ENCODE data around the gene CCR9. TPM values are rescaled to one million over a fixed set of nuclear protein-coding genes. Genes with fewer than 3 reads are reported as not detected.

Gene CCR9
- total RNA-seq, 1 donor from 2014 or later: not detected

- Mint-ChIP-seq H3K9me3 (no peaks in the 10 kb centered on the region), H3K4me1 (no peaks in the 10 kb centered on the region), H3K4me3 (no peak overlapping the region), H3K27me3 (ENCODE audit: insufficient read depth, low read depth) (no peaks in the 10 kb centered on the region), H3K27ac (no peak overlapping the region), H3K36me3 (no peaks in the 10 kb centered on the region)
- H4K20me1 ChIP-seq (ENCODE audit: low read depth): no peaks in the 10 kb centered on the region
- TF ChIP-seq EZH2 (IDR thresholded peaks at IDR 0.05) (no peak), EZH2phosphoT487 (IDR thresholded peaks at IDR 0.05) (no peak), CTCF (IDR thresholded peaks at IDR 0.05) (no peak)
- H3K79me2 ChIP-seq (ENCODE audit: low read depth): no peaks in the 10 kb centered on the region
- H3K4me3 ChIP-seq: no peak overlapping the region
- no peaks in the 10 kb centered on the region for H3F3A ChIP-seq (ENCODE audit: low read depth)
- no peaks in the 10 kb centered on the region for H3K27me3 ChIP-seq
- H3K27ac ChIP-seq: no peak overlapping the region
- H3K36me3 ChIP-seq: no peaks in the 10 kb centered on the region
- H3K9ac ChIP-seq: no peak overlapping the region
- no peak overlapping the region for H3K4me2 ChIP-seq
- H3K4me1 ChIP-seq: no peaks in the 10 kb centered on the region
- DNase-seq (ENCODE audit: low spot score): no peak
- H2AFZ ChIP-seq (replicated peaks): peak overlapping the region; percentile 40
- no peaks in the 10 kb centered on the region for H3K9me3 ChIP-seq (ENCODE audit: low read depth)
These were observed 14.6 kb upstream of the CCR9 start for GRCh38 chr3:45871780-45872179.

GRCh38 chr3:45872569-45872968 lies 13.8 kb upstream of the CCR9 start:
- H3K27me3 Mint-ChIP-seq (ENCODE audit: insufficient read depth, low read depth): no peaks in the 10 kb centered on the region
- Histone ChIP-seq H2AFZ (replicated peaks) (no peak overlapping the region), H3K27ac (no peak overlapping the region), H3K36me3 (no peaks in the 10 kb centered on the region), H3K27me3 (no peaks in the 10 kb centered on the region), H4K20me1 (ENCODE audit: low read depth) (no peaks in the 10 kb centered on the region), H3K4me1 (no peaks in the 10 kb centered on the region), H3K4me2 (no peak overlapping the region), H3K9ac (no peak overlapping the region), H3K4me3 (no peak overlapping the region), H3K79me2 (ENCODE audit: low read depth) (no peaks in the 10 kb centered on the region), H3F3A (ENCODE audit: low read depth) (no peaks in the 10 kb centered on the region), H3K9me3 (ENCODE audit: low read depth) (no peaks in the 10 kb centered on the region)
- H3K9me3 Mint-ChIP-seq: no peaks in the 10 kb centered on the region
- TF ChIP-seq EZH2 (IDR thresholded peaks at IDR 0.05): no peak
- H3K36me3 Mint-ChIP-seq: no peaks in the 10 kb centered on the region
- no peak for DNase-seq (ENCODE audit: low spot score)
- no peak overlapping the region for H3K4me3 Mint-ChIP-seq
- H3K27ac Mint-ChIP-seq: no peak overlapping the region
- H3K4me1 Mint-ChIP-seq: no peaks in the 10 kb centered on the region

GRCh38 chr3:45873036-45873435 lies 13.3 kb upstream of the CCR9 start:
- Histone ChIP-seq H3K36me3 (no peaks in the 10 kb centered on the region), H4K20me1 (ENCODE audit: low read depth) (no peaks in the 10 kb centered on the region), H3K9ac (no peak overlapping the region), H2AFZ (replicated peaks) (no peak overlapping the region), H3K79me2 (ENCODE audit: low read depth) (no peaks in the 10 kb centered on the region), H3K4me2 (no peak overlapping the region), H3K27me3 (no peaks in the 10 kb centered on the region), H3K4me1 (no peaks in the 10 kb centered on the region), H3K27ac (no peak overlapping the region), H3K4me3 (no peak overlapping the region), H3K9me3 (ENCODE audit: low read depth) (no peaks in the 10 kb centered on the region), H3F3A (ENCODE audit: low read depth) (no peaks in the 10 kb centered on the region)
- H3K4me1 Mint-ChIP-seq: no peaks in the 10 kb centered on the region
- no peak overlapping the region for H3K27ac Mint-ChIP-seq
- no peak overlapping the region for H3K4me3 Mint-ChIP-seq
- H3K36me3 Mint-ChIP-seq: no peaks in the 10 kb centered on the region
- no peak for TF ChIP-seq EZH2 (IDR thresholded peaks at IDR 0.05)
- TF ChIP-seq CTCF (IDR thresholded peaks at IDR 0.05): no peak
- no peak for TF ChIP-seq EZH2phosphoT487 (IDR thresholded peaks at IDR 0.05)
- H3K27me3 Mint-ChIP-seq (ENCODE audit: insufficient read depth, low read depth): no peaks in the 10 kb centered on the region
- no peak for DNase-seq (ENCODE audit: low spot score)
- no peaks in the 10 kb centered on the region for H3K9me3 Mint-ChIP-seq

GRCh38 chr3:45873638-45874037 lies 12.7 kb upstream of the CCR9 start:
- H3K36me3 Mint-ChIP-seq: no peaks in the 10 kb centered on the region
- no peak overlapping the region for H3K27ac Mint-ChIP-seq
- H3K4me1 Mint-ChIP-seq: no peaks in the 10 kb centered on the region
- Histone ChIP-seq H3K27me3 (no peaks in the 10 kb centered on the region), H3K9me3 (ENCODE audit: low read depth) (no peaks in the 10 kb centered on the region), H2AFZ (replicated peaks) (no peak overlapping the region), H3K79me2 (ENCODE audit: low read depth) (no peaks in the 10 kb centered on the region), H3K36me3 (no peaks in the 10 kb centered on the region), H4K20me1 (ENCODE audit: low read depth) (no peaks in the 10 kb centered on the region), H3K4me3 (no peak overlapping the region), H3K4me1 (no peaks in the 10 kb centered on the region), H3K9ac (no peak overlapping the region), H3F3A (ENCODE audit: low read depth) (no peaks in the 10 kb centered on the region), H3K4me2 (no peak overlapping the region), H3K27ac (no peak overlapping the region)
- TF ChIP-seq CTCF (IDR thresholded peaks at IDR 0.05) (no peak), EZH2 (IDR thresholded peaks at IDR 0.05) (no peak), EZH2phosphoT487 (IDR thresholded peaks at IDR 0.05) (no peak)
- no peak for DNase-seq (ENCODE audit: low spot score)
- H3K27me3 Mint-ChIP-seq (ENCODE audit: insufficient read depth, low read depth): no peaks in the 10 kb centered on the region
- H3K4me3 Mint-ChIP-seq: no peak overlapping the region
- no peaks in the 10 kb centered on the region for H3K9me3 Mint-ChIP-seq
